ENCODE measurements around the gene DNAJC15.

- TF ChIP-seq BRCA1 (IDR thresholded peaks at IDR 0.05; ENCODE audit: low read depth, low read length) (no peak), CBX5 (IDR thresholded peaks at IDR 0.05; ENCODE audit: low read depth, low read length) (no peak), EZH2 (IDR thresholded peaks at IDR 0.05; ENCODE audit: low read depth, low read length, severe bottlenecking) (no peak), CHD2 (IDR thresholded peaks at IDR 0.05; ENCODE audit: low read length) (no peak), TCF12 (IDR thresholded peaks at IDR 0.05; ENCODE audit: low read depth, low read length) (no peak)
Observed at GRCh38 chr13:43057653-43058317, 34.4 kb downstream of the DNAJC15 start.
